Lung (tissue), 12 donors: ENCODE data around the gene KIF26B. TPM values are rescaled to one million over a fixed set of nuclear protein-coding genes. Genes with fewer than 3 reads are reported as not detected.

Experiments
- ATAC-seq: fragments of 200-7000 bp; cut with Tn5 transposase; one replicate; pipeline ENCODE4 v1.9.1; 2020; ENCODE audit warnings: moderate number of reproducible peaks; ENCODE audit not compliant: insufficient read depth, low FRiP score
- DNase-seq, 3 donors: peaks; one replicate each; pipeline ENCODE4 v3.0.0-alpha.2; 2013 to 2017
- H3K27ac ChIP-seq, 2 donors: one replicate each; pipeline ENCODE4 v1.5.1; 2013; ENCODE audit warnings: mild to moderate bottlenecking in 2 of 2, moderate library complexity in 2 of 2, control low read depth in 1 of 2, inconsistent platforms in 1 of 2, low read depth in 1 of 2, low read length in 1 of 2
- H3K27me3 ChIP-seq, 3 donors: one replicate each; pipeline ENCODE4 v1.5.1; 2013; ENCODE audit warnings: low read length in 2 of 3; ENCODE audit not compliant: control insufficient read depth in 3 of 3, insufficient read depth in 3 of 3
- H3K36me3 ChIP-seq, 4 donors: one replicate each; pipeline ENCODE4 v1.5.1; 2013; ENCODE audit warnings: low read length in 4 of 4, mild to moderate bottlenecking in 1 of 4, moderate library complexity in 1 of 4; ENCODE audit not compliant: control insufficient read depth in 4 of 4, insufficient read depth in 4 of 4
- H3K4me1 ChIP-seq, 5 donors: one replicate each; pipeline ENCODE4 v1.5.1; 2013; ENCODE audit warnings: low read length in 5 of 5, mild to moderate bottlenecking in 2 of 5, moderate library complexity in 1 of 5; ENCODE audit not compliant: control insufficient read depth in 5 of 5, insufficient read depth in 5 of 5
- H3K4me3 ChIP-seq: one replicate; pipeline ENCODE4 v1.5.1; 2013; ENCODE audit warnings: mild to moderate bottlenecking, control low read depth, moderate library complexity
- H3K9ac ChIP-seq, 2 donors: one replicate each; pipeline ENCODE4 v1.5.1; 2013; ENCODE audit warnings: low read length in 2 of 2, control low read depth in 1 of 2; ENCODE audit not compliant: insufficient read depth in 1 of 2
- H3K9me3 ChIP-seq, 4 donors: one replicate each; pipeline ENCODE4 v1.5.1; 2013; ENCODE audit warnings: low read length in 3 of 4, mild to moderate bottlenecking in 1 of 4, moderate library complexity in 1 of 4; ENCODE audit not compliant: control insufficient read depth in 4 of 4, insufficient read depth in 3 of 4
- CTCF ChIP-seq: IDR thresholded peaks from 2 replicates; pipeline ENCODE4 v1.5.1; 2012; ENCODE audit warnings: mild to moderate bottlenecking; ENCODE audit errors: control extremely low read depth, extremely low read depth
- WGBS, 2 donors: extraction: QIAGEN DNeasy Blood & Tissue Kit; methylation state at CpG; one replicate each; pipeline ENCODE4 v1.1.7; 2013; 5-methylcytosine and 5-hydroxymethylcytosine counted together
- polyA plus RNA-seq, 2 donors: library from polyadenylated mRNA; stranded (reverse); fragments of 200-250 nt; gene quantifications; one replicate each; pipeline ENCODE4 v1.2.1, GENCODE V29; 2013
- total RNA-seq, 2 donors: library from RNA; depleted of rRNA in 1 of 2; stranded (reverse); fragments of >200 nt in 1 of 2; gene quantifications; one replicate each; pipeline ENCODE4 v1.2.1, GENCODE V29; 2014 to 2021
- donor health status: control.
- donor health status: control.
- donor health status: Bipolar disorder and iron deficiency.
- donor health status: healthy.
- donor health status: DM: yes; HTN: yes; CAD: no.

The KIF26B gene
- total and polyA plus RNA-seq, 4 donors, result 0.61 to 6.7 (median 2.2) TPM

DNA sequence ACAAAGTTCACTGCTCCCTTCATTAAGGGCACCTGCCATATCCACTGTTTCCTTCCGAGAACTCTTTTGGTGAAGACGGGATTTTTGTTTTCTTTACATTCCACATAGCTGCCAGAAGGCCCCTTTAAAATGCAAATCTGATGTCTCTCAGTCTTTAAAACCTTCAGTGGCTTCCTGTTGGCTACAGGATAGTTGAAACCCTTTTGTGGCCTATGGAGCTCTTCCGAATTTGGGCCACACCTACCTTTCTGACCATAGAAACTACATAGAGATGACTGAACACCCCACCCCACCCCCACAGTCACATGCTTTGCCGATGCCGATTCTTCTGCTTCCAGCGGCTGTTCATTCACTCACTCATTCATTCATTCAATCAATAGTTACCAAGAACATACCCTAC lies 502.6 kb downstream of the KIF26B start:
- DNase-seq (no peak), ATAC-seq (no peak)
- no peak overlapping the region for H3K27ac ChIP-seq
- 89 to 92% methylated on average over 6 of the region's 6 CpGs for WGBS, 2 donors
- no peaks in the 10 kb centered on the region for H3K36me3 ChIP-seq
- H3K9me3 ChIP-seq, result no peaks in the 10 kb centered on the region
- TF ChIP-seq CTCF, result no peak
- H3K4me3 ChIP-seq, result no peak overlapping the region
- H3K4me1 ChIP-seq, result peaks cover 0 to 4% (median 0%) of the 10 kb centered on the region in 5 donors
- H3K9ac ChIP-seq, result no peak overlapping the region
- no peaks in the 10 kb centered on the region for H3K27me3 ChIP-seq

GRCh38 chr1:245663373-245663772 lies 508.6 kb downstream of the KIF26B start:
- no peak for TF ChIP-seq CTCF
- 92 to 95% methylated on average over 3 of the region's 3 CpGs for WGBS, 2 donors
- no peaks in the 10 kb centered on the region for H3K36me3 ChIP-seq
- no peak overlapping the region for H3K27ac ChIP-seq
- H3K9ac ChIP-seq, result no peak overlapping the region
- ATAC-seq (no peak), DNase-seq (no peak)
- no peaks in the 10 kb centered on the region for H3K4me1 ChIP-seq
- H3K9me3 ChIP-seq, result no peaks in the 10 kb centered on the region
- H3K4me3 ChIP-seq, result no peak overlapping the region
- no peaks in the 10 kb centered on the region for H3K27me3 ChIP-seq

GRCh38 chr1:245663841-245664240 lies 509.1 kb downstream of the KIF26B start:
- Histone ChIP-seq H3K27ac (no peak overlapping the region), H3K36me3 (no peaks in the 10 kb centered on the region), H3K9me3 (no peaks in the 10 kb centered on the region), H3K27me3 (no peaks in the 10 kb centered on the region), H3K4me1 (no peaks in the 10 kb centered on the region), H3K9ac (no peak overlapping the region), H3K4me3 (no peak overlapping the region)
- ATAC-seq (no peak), DNase-seq (no peak)
- 97 to 100% methylated on average over 8 of the region's 8 CpGs for WGBS, 2 donors
- TF ChIP-seq CTCF, result no peak

DNA sequence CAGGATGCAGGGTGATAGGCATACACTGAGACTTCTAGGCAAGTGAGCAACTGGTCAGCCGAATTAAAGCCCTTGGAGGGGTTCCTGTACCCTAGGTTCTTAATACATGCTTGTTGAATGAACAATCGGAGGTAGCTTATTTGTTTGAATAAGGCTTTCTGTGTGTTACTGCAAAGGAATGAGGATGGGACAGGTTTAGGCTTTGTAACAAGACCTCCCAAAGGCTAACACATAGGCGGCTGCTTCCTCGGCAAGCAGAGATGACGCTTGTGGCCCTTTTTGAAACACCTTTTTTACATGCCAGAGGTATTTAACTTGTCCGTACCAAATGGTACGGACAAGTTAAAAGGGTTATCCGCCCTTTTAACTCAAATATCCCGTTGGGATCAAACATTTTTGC lies 511.6 kb downstream of the KIF26B start:
- no peak for ATAC-seq
- Histone ChIP-seq H3K27me3 (no peaks in the 10 kb centered on the region), H3K4me3 (no peak overlapping the region), H3K9ac (no peak overlapping the region), H3K9me3 (no peaks in the 10 kb centered on the region), H3K36me3 (no peaks in the 10 kb centered on the region), H3K27ac (no peak overlapping the region), H3K4me1 (no peaks in the 10 kb centered on the region)
- 90 to 96% methylated on average over 9 of the region's 9 CpGs for WGBS, 2 donors
- no peak for DNase-seq
- TF ChIP-seq CTCF, result no peak
